HFF-Myc (cell line): Measurements from ENCODE around the gene STK24.
"Not testable (repeated sequence)": the region's sequence is repeated elsewhere in the genome, so short reads cannot be mapped to it uniquely, and the experiment has no call there.

Experiments used
- DNase-seq: peaks from one replicate; pipeline ENCODE4 v3.0.0-alpha.2; 2011; ENCODE audit warnings: low read depth; ENCODE audit errors: extremely low read depth
- H3K4me3 ChIP-seq: replicated peaks from 2 replicates; pipeline ENCODE4 v1.5.1; 2011; ENCODE audit warnings: low read depth, mild to moderate bottlenecking, control low read depth, low read length
- CTCF ChIP-seq: IDR thresholded peaks from 2 replicates; pipeline ENCODE4 v1.5.1; 2012; ENCODE audit warnings: mild to moderate bottlenecking, low read depth, low read length, control low read depth; ENCODE audit errors: missing control alignments

STK24 gene

GRCh38 chr13:98575904-98576199, 1.1 kb downstream of the STK24 start:
- TF ChIP-seq CTCF: no peak
- DNase-seq: no peak
- H3K4me3 ChIP-seq: peak overlapping the region; percentile 86

GRCh38 chr13:98575009-98575903, 1.7 kb downstream of the STK24 start:
- TF ChIP-seq CTCF: no peak
- H3K4me3 ChIP-seq: peak overlapping the region; percentile 86
- no peak for DNase-seq

- peak overlapping the region; percentile 36 for H3K4me3 ChIP-seq
- DNase-seq: peak; percentile 90
- no peak for TF ChIP-seq CTCF
Observed at GRCh38 chr13:98571955-98572662, 4.8 kb downstream of the STK24 start.

GRCh38 chr13:98570929-98571372, 6.0 kb downstream of the STK24 start:
- no peak for TF ChIP-seq CTCF
- no peak for DNase-seq
- peak overlapping the region; percentile 23 for H3K4me3 ChIP-seq

GRCh38 chr13:98569494-98570367, 7.2 kb downstream of the STK24 start:
- not testable (repeated sequence) for DNase-seq, H3K4me3 ChIP-seq

- DNase-seq: no peak
- no peak overlapping the region for H3K4me3 ChIP-seq
- TF ChIP-seq CTCF: no peak
Observed at GRCh38 chr13:98568918-98569317, 8.0 kb downstream of the STK24 start.

GRCh38 chr13:98567140-98567539, 9.8 kb downstream of the STK24 start:
- no peak for TF ChIP-seq CTCF
- DNase-seq: no peak
- no peak overlapping the region for H3K4me3 ChIP-seq
